Right lobe of liver (tissue), 4 donors: ENCODE results near the gene TUB.

Experiments used
- POLR2A ChIP-seq: fragments of 450-650 bp; IDR thresholded peaks from one replicate; pipeline ENCODE4 v1.6.1; 2017; ENCODE audit warnings: antibody characterized with exemption, mild to moderate bottlenecking
- TF ChIP-seq, protein P1 (sequence below), 4 donors: fragments of 200-600 bp in 3 of 4; fragments of 450-650 bp in 1 of 4; IDR thresholded peaks; one replicate each; pipeline versions ENCODE4 v1.5.1 to v1.8.0; 2016 to 2022; ENCODE audit warnings: antibody characterized with exemption in 4 of 4, mild to moderate bottlenecking in 2 of 4
- donor health status: DM: no; HTN: no; CAD: no.
- donor health status: DM: no; HTN: no; CAD: no.
- donor health status: DM: no; HTN: yes; CAD: no.

DNA sequence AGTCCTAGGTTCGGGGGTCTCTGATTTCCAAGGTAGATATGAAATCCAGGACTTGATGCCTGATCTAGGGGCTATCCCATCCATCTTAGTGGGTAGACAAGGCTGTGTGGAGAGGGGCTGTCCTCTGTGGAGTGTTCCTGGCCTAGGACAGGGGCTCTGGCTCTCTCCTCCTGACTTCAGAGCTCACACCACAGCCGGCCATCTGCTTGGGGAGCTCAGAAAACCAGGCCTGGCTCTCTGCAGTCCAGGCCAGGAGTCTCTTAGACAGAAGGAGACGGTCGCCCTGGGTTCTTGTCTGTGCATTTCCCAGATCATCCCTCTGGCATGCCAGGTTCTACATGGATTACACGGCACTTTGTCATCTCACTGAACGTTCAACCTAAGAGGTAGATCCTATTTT, 17.9 kb downstream of the TUB start:
- TF ChIP-seq, protein P1, sequence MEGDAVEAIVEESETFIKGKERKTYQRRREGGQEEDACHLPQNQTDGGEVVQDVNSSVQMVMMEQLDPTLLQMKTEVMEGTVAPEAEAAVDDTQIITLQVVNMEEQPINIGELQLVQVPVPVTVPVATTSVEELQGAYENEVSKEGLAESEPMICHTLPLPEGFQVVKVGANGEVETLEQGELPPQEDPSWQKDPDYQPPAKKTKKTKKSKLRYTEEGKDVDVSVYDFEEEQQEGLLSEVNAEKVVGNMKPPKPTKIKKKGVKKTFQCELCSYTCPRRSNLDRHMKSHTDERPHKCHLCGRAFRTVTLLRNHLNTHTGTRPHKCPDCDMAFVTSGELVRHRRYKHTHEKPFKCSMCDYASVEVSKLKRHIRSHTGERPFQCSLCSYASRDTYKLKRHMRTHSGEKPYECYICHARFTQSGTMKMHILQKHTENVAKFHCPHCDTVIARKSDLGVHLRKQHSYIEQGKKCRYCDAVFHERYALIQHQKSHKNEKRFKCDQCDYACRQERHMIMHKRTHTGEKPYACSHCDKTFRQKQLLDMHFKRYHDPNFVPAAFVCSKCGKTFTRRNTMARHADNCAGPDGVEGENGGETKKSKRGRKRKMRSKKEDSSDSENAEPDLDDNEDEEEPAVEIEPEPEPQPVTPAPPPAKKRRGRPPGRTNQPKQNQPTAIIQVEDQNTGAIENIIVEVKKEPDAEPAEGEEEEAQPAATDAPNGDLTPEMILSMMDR (IDR thresholded peaks at IDR 0.05) = no peak
- TF ChIP-seq POLR2A = no peak
